ENCODE data around the gene UCN.

DNA sequence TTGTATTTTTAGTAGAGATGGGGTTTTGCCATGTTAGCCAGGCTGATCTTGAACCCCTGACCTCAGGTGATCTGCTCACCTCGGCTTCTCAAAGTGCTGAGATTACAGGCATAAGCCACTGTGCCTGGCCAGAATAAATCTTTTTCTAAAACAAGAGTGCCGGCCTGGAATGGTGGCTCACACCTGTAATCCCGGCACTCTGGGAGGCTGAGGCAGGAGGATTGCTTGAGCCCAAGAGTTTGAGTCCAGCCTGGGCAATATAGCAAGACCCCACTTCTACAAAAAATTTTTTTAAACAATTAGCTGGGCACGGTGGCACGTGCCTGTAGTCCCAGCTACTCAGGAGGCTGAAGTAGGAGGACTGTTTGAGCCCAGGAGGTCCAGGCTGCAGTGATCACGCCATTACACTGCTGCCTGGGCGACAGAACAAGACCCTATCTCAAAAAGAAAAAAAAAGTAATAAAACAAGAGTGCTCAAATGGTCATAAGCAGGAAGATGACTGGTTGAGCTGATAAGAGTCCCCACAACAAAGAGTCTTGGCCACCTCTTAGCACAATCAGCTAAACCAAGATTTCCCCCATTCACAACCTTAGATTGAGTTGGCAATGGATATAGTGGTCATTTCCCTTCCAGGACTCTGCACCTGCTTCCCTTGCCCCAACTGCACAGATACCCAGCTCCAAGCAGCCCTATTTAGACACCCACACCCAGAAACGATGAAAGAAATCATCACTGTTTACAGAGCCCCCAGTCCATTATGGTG lies 5.8 kb upstream of the UCN start:
- TF ChIP-seq, protein P1, sequence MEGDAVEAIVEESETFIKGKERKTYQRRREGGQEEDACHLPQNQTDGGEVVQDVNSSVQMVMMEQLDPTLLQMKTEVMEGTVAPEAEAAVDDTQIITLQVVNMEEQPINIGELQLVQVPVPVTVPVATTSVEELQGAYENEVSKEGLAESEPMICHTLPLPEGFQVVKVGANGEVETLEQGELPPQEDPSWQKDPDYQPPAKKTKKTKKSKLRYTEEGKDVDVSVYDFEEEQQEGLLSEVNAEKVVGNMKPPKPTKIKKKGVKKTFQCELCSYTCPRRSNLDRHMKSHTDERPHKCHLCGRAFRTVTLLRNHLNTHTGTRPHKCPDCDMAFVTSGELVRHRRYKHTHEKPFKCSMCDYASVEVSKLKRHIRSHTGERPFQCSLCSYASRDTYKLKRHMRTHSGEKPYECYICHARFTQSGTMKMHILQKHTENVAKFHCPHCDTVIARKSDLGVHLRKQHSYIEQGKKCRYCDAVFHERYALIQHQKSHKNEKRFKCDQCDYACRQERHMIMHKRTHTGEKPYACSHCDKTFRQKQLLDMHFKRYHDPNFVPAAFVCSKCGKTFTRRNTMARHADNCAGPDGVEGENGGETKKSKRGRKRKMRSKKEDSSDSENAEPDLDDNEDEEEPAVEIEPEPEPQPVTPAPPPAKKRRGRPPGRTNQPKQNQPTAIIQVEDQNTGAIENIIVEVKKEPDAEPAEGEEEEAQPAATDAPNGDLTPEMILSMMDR (IDR thresholded peaks at IDR 0.05), result no peak
- no peak for TF ChIP-seq POLR2A (IDR thresholded peaks at IDR 0.05)
